Osteoblast (primary cell): ENCODE results near the gene LHFPL5. TPM values are rescaled to one million over a fixed set of nuclear protein-coding genes. Genes with fewer than 3 reads are reported as not detected.

ENCODE experiments used
- DNase-seq: peaks from one replicate; pipeline ENCODE4 v3.0.0; 2011; ENCODE audit warnings: low spot score, mixed read lengths; ENCODE audit not compliant: insufficient read length; ENCODE audit errors: missing footprints
- H2AFZ ChIP-seq: 2 replicates; pipeline ENCODE4 v1.6.0; 2011; ENCODE audit warnings: mild to moderate bottlenecking, low read length
- H3K27ac ChIP-seq: 2 replicates; pipeline ENCODE4 v1.5.1; 2011; ENCODE audit warnings: mild to moderate bottlenecking, low read depth, low read length, moderate library complexity
- H3K27me3 ChIP-seq: 2 replicates; pipeline ENCODE4 v1.6.0; 2012; ENCODE audit warnings: mild to moderate bottlenecking, control low read depth, inconsistent platforms, low read length, moderate library complexity; ENCODE audit not compliant: insufficient read depth
- H3K36me3 ChIP-seq: 2 replicates; pipeline ENCODE4 v1.5.1; 2011; ENCODE audit warnings: mild to moderate bottlenecking, low read length, control low read depth, moderate library complexity; ENCODE audit not compliant: insufficient read depth
- H3K4me1 ChIP-seq: 2 replicates; pipeline ENCODE4 v1.5.1; 2011; ENCODE audit warnings: mild to moderate bottlenecking, low read length, control low read depth, moderate library complexity; ENCODE audit not compliant: insufficient read depth
- H3K4me2 ChIP-seq: 2 replicates; pipeline ENCODE4 v1.6.0; 2011; ENCODE audit warnings: mild to moderate bottlenecking, low read length; ENCODE audit not compliant: insufficient read depth
- H3K4me3 ChIP-seq: fragments of 200-600 bp; sonication (generic); 3 replicates; pipeline ENCODE4 v1.5.1; 2012; ENCODE audit warnings: mild to moderate bottlenecking, low read length, inconsistent platforms; ENCODE audit not compliant: insufficient read depth
- H3K79me2 ChIP-seq: 2 replicates; pipeline ENCODE4 v1.6.0; 2012; ENCODE audit warnings: mild to moderate bottlenecking, low read length, control low read depth, inconsistent platforms; ENCODE audit not compliant: insufficient read depth
- H3K9me3 ChIP-seq: 2 replicates; pipeline ENCODE4 v1.5.1; 2011; ENCODE audit warnings: low read depth, low read length, control low read depth
- H4K20me1 ChIP-seq: 2 replicates; pipeline ENCODE4 v1.6.0; 2012; ENCODE audit warnings: mild to moderate bottlenecking, low read length, control low read depth; ENCODE audit not compliant: insufficient read depth
- CTCF ChIP-seq: IDR thresholded peaks from 2 replicates; pipeline ENCODE4 v1.5.1; 2011; ENCODE audit warnings: mild to moderate bottlenecking, low read depth, low read length, moderate library complexity; ENCODE audit errors: extremely low read depth
- total RNA-seq: library from RNA; depleted of rRNA; stranded (reverse); fragments of >200 nt; gene quantifications from 2 replicates; pipeline ENCODE4 v1.2.3, GENCODE V29; 2012

The LHFPL5 gene
- total RNA-seq, 1 donor, result not detected

DNA sequence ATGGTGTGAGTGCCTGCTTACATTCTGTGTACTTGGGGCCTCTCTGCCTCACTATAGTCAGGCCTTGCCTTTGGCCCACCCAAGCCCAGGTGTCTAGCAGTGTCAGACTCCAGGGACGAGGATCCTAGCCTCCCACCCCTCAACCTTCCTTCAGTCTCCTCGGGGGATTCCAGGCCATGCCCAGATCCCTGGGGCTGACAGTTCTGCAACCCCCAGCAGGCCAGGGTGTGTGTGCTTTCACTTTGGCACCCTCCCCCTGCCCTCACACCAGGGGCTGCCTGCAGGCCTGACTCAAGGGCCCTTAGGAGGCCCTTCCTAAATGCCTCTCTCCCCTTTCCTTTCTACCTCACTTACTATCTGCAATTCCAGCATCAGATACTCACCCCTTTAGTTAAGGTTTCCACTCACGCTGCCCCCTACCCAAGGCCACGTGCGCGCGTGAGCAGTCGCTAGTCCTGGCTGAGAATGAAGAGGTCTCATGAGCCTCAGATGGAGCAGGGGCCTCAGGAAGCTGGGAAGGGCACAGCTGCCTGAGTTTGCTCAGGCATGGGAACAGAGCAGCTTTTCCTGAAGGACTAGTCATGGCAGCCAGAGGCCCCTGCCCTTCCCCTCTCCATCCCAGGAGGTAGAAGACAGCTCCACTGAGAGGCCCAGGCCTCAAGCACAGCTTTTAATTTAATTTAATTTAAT, 7.2 kb upstream of the LHFPL5 start:
- Histone ChIP-seq H3K79me2 (no peaks in the 10 kb centered on the region), H3K27me3 (peaks cover 19% of the 10 kb centered on the region), H4K20me1 (no peaks in the 10 kb centered on the region), H3K9me3 (no peaks in the 10 kb centered on the region), H3K4me3 (no peak overlapping the region), H3K27ac (no peak overlapping the region), H3K4me2 (no peak overlapping the region), H3K36me3 (no peaks in the 10 kb centered on the region), H3K4me1 (no peaks in the 10 kb centered on the region), H2AFZ (no peak overlapping the region)
- DNase-seq, result no peak
- TF ChIP-seq CTCF, result no peak

DNA sequence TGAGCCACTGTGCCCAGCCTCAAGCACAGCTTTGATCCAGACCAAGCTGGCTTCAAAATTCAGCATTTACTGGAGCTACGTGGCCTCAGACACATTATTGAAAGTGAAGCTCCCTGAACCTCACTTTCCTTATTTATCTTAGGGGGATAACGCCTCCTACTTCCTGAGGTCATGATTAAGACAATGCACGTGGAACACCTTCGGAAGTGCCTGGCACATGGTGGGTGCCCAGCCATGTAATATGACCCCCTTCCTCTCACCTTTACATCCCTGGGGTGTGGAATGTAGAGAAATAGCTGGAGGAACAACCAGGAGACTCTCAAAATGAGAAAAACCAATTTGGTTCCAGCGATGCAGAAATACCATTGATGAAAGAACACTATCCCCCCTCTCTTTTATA, 6.4 kb upstream of the LHFPL5 start:
- Histone ChIP-seq H2AFZ (no peak overlapping the region), H3K4me1 (no peaks in the 10 kb centered on the region), H3K36me3 (no peaks in the 10 kb centered on the region), H3K4me2 (no peak overlapping the region), H3K9me3 (no peaks in the 10 kb centered on the region), H3K27ac (no peak overlapping the region), H3K27me3 (peaks cover 18% of the 10 kb centered on the region), H3K79me2 (no peaks in the 10 kb centered on the region), H3K4me3 (no peak overlapping the region), H4K20me1 (no peaks in the 10 kb centered on the region)
- DNase-seq, result no peak
- no peak for TF ChIP-seq CTCF

DNA sequence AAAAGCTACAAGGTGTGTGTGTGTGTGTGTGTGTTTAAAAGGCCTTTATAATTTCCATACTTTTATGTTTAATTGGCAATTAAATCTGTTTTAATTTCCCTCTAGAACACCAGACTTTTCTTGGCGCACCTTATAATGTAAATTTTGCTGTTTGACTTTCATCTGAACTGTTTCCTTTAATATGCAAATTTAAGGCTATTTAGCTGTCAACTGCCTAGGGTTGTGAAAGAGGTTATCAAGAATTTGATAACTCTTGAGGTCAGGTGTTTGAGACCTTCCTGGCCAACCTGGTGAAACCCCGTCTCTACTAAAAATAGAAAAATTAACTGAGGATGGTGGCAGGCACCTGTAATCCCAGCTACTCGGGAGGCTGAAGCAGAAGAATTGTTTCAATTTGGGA, 4.0 kb upstream of the LHFPL5 start:
- Histone ChIP-seq H3K36me3 (no peaks in the 10 kb centered on the region), H3K4me3 (no peak overlapping the region), H3K4me2 (no peak overlapping the region), H3K9me3 (no peaks in the 10 kb centered on the region), H2AFZ (no peak overlapping the region), H3K27me3 (peaks cover 12% of the 10 kb centered on the region), H3K27ac (no peak overlapping the region), H3K4me1 (no peaks in the 10 kb centered on the region), H4K20me1 (no peaks in the 10 kb centered on the region), H3K79me2 (no peaks in the 10 kb centered on the region)
- TF ChIP-seq CTCF, result no peak
- no peak for DNase-seq

DNA sequence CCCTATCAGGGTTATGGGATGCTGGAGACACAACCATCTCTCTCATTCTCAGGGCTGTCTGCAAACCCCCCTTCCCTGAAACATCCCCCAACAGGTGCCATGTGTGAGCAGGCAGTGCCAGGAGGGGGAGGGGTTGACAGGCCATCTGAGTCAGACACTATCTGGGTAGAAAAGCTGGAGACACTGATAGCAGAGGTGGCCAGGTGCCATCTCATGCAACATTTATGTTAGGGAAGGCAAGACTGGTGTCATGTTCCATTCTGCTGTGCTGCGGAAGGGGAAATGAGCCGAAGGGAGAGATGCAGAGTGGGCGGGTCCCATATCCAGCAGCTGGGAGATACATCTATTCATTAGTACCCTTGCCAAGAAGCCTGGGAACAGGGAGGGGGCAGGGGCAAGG, 3.5 kb downstream of the LHFPL5 start:
- H3K27me3 ChIP-seq, result no peaks in the 10 kb centered on the region
- no peaks in the 10 kb centered on the region for H4K20me1 ChIP-seq
- no peaks in the 10 kb centered on the region for H3K36me3 ChIP-seq
- H3K4me3 ChIP-seq, result no peak overlapping the region
- H3K9me3 ChIP-seq, result no peaks in the 10 kb centered on the region
- H3K27ac ChIP-seq, result no peak overlapping the region
- H3K4me2 ChIP-seq, result no peak overlapping the region
- no peak overlapping the region for H2AFZ ChIP-seq
- TF ChIP-seq CTCF, result no peak
- H3K4me1 ChIP-seq, result peaks cover 4% of the 10 kb centered on the region
- no peaks in the 10 kb centered on the region for H3K79me2 ChIP-seq
- no peak for DNase-seq
